Activated T-helper 2 cell treated with anti-CD3 and anti-CD28 coated beads, Interferon-gamma antibody, Interleukin-2, Interleukin-4, amounts not matched to agents 10 μg/mL and 5 μg/mL and 100 μg/mL, durations not matched to agents 14 hours and 24 hours and 36 hours (primary cell): Measurements from ENCODE around the gene AHCYL1. TPM values are rescaled to one million over a fixed set of nuclear protein-coding genes. Genes with fewer than 3 reads are reported as not detected.

ENCODE experiments used
- DNase-seq: peaks from one replicate; pipeline ENCODE4 v3.0.0; 2021; ENCODE audit warnings: low spot score
- H3K27ac Mint-ChIP-seq: one replicate; pipeline ENCODE4 v1.8.0; 2021; ENCODE audit warnings: mixed read lengths
- H3K27me3 Mint-ChIP-seq: one replicate; pipeline ENCODE4 v1.8.0; 2021; ENCODE audit warnings: low read depth, mixed read lengths
- H3K36me3 Mint-ChIP-seq: one replicate; pipeline ENCODE4 v1.8.0; 2021; ENCODE audit warnings: low read depth, mixed read lengths
- H3K4me1 Mint-ChIP-seq: one replicate; pipeline ENCODE4 v1.8.0; 2021; ENCODE audit warnings: low read depth, mixed read lengths
- H3K4me3 Mint-ChIP-seq: one replicate; pipeline ENCODE4 v1.8.0; 2021; ENCODE audit warnings: low read depth, mild to moderate bottlenecking, moderate library complexity, mixed read lengths
- H3K9me3 Mint-ChIP-seq: one replicate; pipeline ENCODE4 v1.8.0; 2021; ENCODE audit warnings: mixed read lengths
- intact Hi-C: fragments of 100-400 bp; cut with micrococcal nuclease; formaldehyde crosslinking; loops from one replicate; pipeline ENCODE4 v1.15.1; 2023
- total RNA-seq: library from RNA; stranded (reverse); gene quantifications from 2 replicates; pipeline ENCODE4 v1.2.3, GENCODE V29; 2022

AHCYL1 gene
- total RNA-seq, 1 donor from 2014 or later, result 85.8 TPM

DNA sequence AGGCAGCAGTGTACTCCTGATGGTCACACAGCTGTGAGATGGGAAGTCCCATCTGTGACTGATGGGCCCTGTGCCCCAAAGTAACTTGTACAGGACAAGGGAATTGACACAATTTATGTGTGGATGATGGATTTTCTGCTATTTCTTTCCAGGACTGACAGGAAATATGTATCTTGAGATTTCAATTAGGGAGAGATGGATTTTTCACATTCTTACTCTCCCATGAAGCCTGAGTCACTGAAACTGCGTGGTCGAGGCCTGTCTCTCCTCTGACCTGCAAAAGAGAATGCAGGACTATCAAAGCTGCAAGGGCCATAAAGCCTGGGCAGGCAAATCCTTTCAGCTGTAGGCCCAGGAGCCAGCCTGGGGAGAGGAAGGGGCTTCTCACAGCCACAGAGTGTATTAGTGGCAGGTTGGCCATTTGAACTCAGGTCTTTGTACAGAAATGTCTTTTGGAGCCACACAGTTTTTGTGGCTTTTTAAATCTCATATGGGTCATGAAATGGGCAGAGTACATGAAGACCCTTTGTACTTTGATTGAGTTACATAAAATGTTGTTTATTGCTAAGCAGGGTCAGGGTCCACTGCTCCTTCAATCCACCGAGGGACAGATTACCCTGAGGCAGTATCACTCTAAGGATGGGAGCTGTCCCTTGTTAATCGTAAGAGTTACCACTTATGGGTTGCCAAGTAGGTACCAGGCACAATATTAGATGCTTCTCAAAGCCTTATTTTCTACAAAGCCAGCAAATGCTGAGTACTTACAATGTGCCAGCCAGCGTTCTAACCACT is 71.1 kb downstream of the AHCYL1 start:
- Mint-ChIP-seq H3K36me3 (peaks cover 72% of the 10 kb centered on the region), H3K27me3 (no peaks in the 10 kb centered on the region), H3K27ac (no peak overlapping the region), H3K4me1 (peaks cover 2% of the 10 kb centered on the region), H3K9me3 (no peaks in the 10 kb centered on the region), H3K4me3 (no peak overlapping the region)
- no peak for DNase-seq
- intact Hi-C loops, result no loop called here

DNA sequence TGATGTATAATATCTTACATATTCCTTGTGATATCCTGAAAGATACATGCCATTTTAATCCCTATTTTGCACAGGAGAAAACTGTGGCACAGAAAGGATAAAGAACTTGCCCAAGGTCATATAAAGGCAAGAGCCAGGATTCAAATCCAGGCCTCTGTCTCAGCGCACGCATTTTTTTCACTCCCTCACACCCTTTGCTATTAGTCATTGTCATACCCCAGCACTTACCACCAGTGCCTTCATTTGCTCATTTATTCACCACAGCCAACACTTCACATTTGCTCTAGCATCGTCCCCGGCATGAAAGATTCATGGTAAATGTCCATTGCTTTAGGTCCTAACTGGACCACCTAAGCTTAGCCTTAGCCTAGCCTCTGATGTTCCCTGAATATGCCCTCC is 71.7 kb downstream of the AHCYL1 start:
- H3K9me3 Mint-ChIP-seq, result no peaks in the 10 kb centered on the region
- H3K27me3 Mint-ChIP-seq, result no peaks in the 10 kb centered on the region
- intact Hi-C loops, result no loop called here
- DNase-seq, result no peak
- no peak overlapping the region for H3K4me3 Mint-ChIP-seq
- no peak overlapping the region for H3K27ac Mint-ChIP-seq
- H3K36me3 Mint-ChIP-seq, result peaks cover 67% of the 10 kb centered on the region
- peaks cover 2% of the 10 kb centered on the region for H3K4me1 Mint-ChIP-seq

DNA sequence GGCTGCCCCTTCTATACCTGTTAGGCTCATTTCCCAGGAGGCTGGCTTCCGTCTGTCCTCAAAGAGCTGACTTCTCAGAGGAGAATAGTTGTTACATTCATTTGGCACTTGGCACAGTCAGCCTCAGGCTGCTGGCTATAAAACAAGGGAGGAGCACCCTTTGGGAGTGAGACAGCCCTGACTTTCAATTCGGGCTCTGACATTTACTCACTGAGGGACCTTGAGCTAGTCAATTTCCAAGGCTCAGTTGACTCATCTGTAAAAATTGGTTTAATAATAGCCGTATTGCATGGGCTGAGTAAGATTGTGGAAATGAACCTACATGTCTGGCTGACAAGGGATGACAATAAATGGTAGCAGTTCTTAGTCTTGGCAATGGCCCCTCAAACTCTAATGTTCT is 72.2 kb downstream of the AHCYL1 start:
- Mint-ChIP-seq H3K9me3 (no peaks in the 10 kb centered on the region), H3K4me3 (no peak overlapping the region), H3K36me3 (peaks cover 62% of the 10 kb centered on the region)

DNA sequence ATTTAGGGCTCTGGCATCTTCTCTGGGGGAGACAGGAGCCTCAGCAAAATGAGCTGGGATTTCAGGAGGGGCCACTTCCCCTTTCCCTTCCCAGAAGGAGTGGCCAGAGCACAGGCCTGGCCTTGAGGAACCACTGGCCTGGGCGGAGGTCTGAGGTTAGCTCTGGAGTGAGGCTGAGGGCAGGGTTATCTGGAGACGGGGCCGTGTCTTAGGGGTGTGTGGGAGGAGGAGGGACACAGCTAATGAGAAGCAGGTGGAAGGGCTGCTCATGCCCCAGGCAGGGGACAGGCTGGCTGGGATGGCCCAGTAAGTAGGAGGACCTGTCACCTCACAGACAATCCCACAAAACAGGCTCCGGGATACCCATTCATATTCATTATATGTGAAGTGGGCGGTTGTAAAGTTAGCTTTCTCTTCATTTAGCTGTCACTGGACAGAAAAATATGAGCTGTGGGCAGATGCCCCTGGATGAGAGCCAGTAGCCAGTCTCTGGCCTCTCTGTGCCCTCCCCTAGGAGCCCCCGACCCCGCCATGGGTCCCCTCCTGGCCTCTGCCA is 73.5 kb downstream of the AHCYL1 start:
- Mint-ChIP-seq H3K4me3 (no peak overlapping the region), H3K4me1 (peaks cover 2% of the 10 kb centered on the region), H3K27me3 (no peaks in the 10 kb centered on the region), H3K27ac (no peak overlapping the region), H3K36me3 (peaks cover 54% of the 10 kb centered on the region), H3K9me3 (no peaks in the 10 kb centered on the region)
- intact Hi-C loops, result no loop called here
- DNase-seq, result no peak

More for the DNA sequence above, 72.2 kb downstream of the AHCYL1 start:
- DNase-seq, result no peak
- intact Hi-C loops, result no loop called here
- no peak overlapping the region for H3K27ac Mint-ChIP-seq
- H3K4me1 Mint-ChIP-seq, result peaks cover 2% of the 10 kb centered on the region
- no peaks in the 10 kb centered on the region for H3K27me3 Mint-ChIP-seq

- peaks cover 2% of the 10 kb centered on the region for H3K4me1 Mint-ChIP-seq
- no peaks in the 10 kb centered on the region for H3K9me3 Mint-ChIP-seq
- H3K36me3 Mint-ChIP-seq, result peaks cover 48% of the 10 kb centered on the region
- H3K27ac Mint-ChIP-seq, result no peak overlapping the region
- H3K4me3 Mint-ChIP-seq, result no peak overlapping the region
- no peak for DNase-seq
- intact Hi-C loops, result no loop called here
- H3K27me3 Mint-ChIP-seq, result no peaks in the 10 kb centered on the region
Observed at GRCh38 chr1:110058591-110058990, 74.0 kb downstream of the AHCYL1 start.

DNA sequence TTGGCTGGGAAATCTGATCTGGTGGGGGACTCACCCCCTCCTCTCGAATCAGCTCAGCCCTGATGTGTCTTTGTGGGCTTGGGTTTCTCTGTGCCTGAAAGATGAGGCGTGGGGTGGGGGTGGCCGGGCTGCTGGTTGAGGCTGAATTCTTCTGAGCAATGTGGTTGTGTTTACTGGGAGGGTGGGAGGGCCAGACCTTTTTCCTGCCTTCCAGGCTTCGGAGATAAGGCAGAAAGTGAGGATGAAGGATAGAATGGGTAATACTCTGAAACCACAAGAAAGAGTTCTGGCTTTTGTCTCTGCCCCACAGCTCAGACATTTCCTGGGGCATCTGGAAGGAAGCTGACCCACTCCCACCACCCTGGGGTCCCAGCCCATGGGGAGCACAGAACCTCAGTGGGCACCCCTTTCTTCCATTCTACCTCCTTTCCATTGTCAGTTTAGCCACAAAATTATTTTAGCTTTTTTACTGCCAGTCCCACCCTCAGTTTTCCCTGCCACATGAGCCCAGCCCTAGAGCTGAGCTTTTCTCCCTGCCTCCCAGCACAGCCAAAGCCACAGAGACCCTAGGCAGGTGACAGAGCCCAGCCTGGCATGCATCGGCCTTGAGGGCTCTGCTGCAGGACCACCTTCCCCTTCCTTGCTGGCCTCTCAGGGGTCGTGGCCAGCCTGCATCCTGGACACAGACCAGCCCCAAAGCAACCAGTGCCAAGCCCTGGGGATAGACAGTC is 74.7 kb downstream of the AHCYL1 start:
- no peaks in the 10 kb centered on the region for H3K27me3 Mint-ChIP-seq
- H3K36me3 Mint-ChIP-seq, result peaks cover 41% of the 10 kb centered on the region
- no peak overlapping the region for H3K4me3 Mint-ChIP-seq
- DNase-seq, result no peak
- H3K27ac Mint-ChIP-seq, result no peak overlapping the region
- intact Hi-C loops, result no loop called here
- H3K4me1 Mint-ChIP-seq, result peaks cover 2% of the 10 kb centered on the region
- no peaks in the 10 kb centered on the region for H3K9me3 Mint-ChIP-seq

GRCh38 chr1:110060034-110060661 is 75.6 kb downstream of the AHCYL1 start:
- Mint-ChIP-seq H3K27ac (no peak overlapping the region), H3K36me3 (peaks cover 33% of the 10 kb centered on the region), H3K4me1 (peaks cover 2% of the 10 kb centered on the region), H3K9me3 (no peaks in the 10 kb centered on the region), H3K4me3 (no peak overlapping the region), H3K27me3 (peaks cover 2% of the 10 kb centered on the region)
- peak; percentile 68 for DNase-seq
- intact Hi-C loops, result no loop called here

- Mint-ChIP-seq H3K27ac (no peak overlapping the region), H3K27me3 (peaks cover 2% of the 10 kb centered on the region), H3K36me3 (peaks cover 28% of the 10 kb centered on the region), H3K4me1 (peaks cover 2% of the 10 kb centered on the region), H3K9me3 (no peaks in the 10 kb centered on the region), H3K4me3 (no peak overlapping the region)
- intact Hi-C loops, result no loop called here
- DNase-seq, result no peak
Observed at GRCh38 chr1:110060662-110061060, 76.1 kb downstream of the AHCYL1 start.

GRCh38 chr1:110061341-110061740 is 76.8 kb downstream of the AHCYL1 start:
- Mint-ChIP-seq H3K36me3 (peaks cover 22% of the 10 kb centered on the region), H3K27me3 (peaks cover 8% of the 10 kb centered on the region), H3K4me3 (no peak overlapping the region), H3K4me1 (peaks cover 2% of the 10 kb centered on the region), H3K27ac (no peak overlapping the region), H3K9me3 (no peaks in the 10 kb centered on the region)
- no peak for DNase-seq
- intact Hi-C loops, result no loop called here

DNA sequence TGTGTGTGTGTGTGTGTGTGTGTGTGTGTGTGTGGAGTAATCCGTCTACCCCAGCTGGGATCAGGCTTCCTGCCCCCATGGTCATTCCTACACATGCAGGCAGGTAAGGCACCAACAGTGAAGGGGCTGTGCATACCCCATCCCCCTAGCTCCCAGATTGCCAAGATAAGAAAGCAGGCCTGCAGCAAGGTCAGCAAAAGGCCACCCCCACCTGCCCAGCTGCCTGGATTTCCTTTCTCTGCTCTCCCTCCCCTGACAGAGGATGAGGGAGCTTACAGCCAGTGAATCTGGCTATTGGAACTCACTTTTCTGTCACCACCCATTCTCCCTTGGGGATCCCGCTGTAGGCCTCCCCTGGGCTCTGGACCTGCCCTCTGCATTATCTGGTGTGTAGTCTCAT is 78.0 kb downstream of the AHCYL1 start:
- peaks cover 15% of the 10 kb centered on the region for H3K36me3 Mint-ChIP-seq
- no peaks in the 10 kb centered on the region for H3K9me3 Mint-ChIP-seq
- peaks cover 19% of the 10 kb centered on the region for H3K27me3 Mint-ChIP-seq
- H3K4me3 Mint-ChIP-seq, result no peak overlapping the region
- H3K27ac Mint-ChIP-seq, result no peak overlapping the region
- intact Hi-C loops, result no loop called here
- H3K4me1 Mint-ChIP-seq, result peaks cover 2% of the 10 kb centered on the region
- DNase-seq, result no peak

GRCh38 chr1:110063781-110064180 is 79.2 kb downstream of the AHCYL1 start:
- no peak overlapping the region for H3K27ac Mint-ChIP-seq
- peaks cover 6% of the 10 kb centered on the region for H3K36me3 Mint-ChIP-seq

DNA sequence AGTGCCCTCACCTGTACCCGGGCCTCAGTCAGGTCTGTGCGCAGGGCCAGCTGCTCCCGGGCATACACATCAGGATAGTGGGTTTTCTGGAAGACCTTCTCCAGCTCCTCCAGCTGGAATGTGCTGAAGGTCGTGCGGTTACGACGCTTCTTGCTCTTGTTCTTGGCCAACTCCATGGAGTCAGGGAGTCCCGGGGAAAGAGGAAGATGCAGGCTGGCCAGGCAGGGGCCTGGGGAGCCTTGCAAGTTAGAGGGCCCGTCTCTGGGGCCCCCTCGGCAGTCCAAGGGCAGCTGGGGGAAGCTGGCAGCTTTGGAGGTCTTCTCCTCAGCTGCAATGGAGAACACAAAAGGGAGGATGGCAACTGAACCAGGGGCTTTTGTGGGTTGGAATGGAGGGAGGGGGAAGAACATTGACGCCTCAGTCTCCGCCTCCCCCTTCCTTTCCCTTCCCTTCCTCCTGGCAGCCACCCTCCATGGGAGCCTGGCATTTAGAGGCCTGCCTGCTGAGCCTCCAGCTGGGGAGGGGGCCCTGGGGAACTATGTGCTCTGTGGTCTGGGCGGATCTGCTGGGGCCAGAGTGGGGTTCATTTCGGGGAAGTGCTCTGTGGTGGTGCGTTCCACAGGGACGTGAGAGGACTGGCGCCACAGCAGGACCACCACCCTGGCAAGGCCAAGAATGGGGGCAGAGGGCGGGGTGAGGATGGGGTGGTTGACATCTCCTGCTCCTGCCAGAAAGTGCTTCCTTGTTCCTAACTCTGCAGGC is 80.2 kb downstream of the AHCYL1 start:
- Mint-ChIP-seq H3K36me3 (peaks cover 6% of the 10 kb centered on the region), H3K27ac (no peak overlapping the region), H3K4me3 (no peak overlapping the region), H3K27me3 (peaks cover 34% of the 10 kb centered on the region), H3K9me3 (no peaks in the 10 kb centered on the region), H3K4me1 (peaks cover 5% of the 10 kb centered on the region)
- intact Hi-C loops, result no loop called here
- no peak for DNase-seq

More at GRCh38 chr1:110063781-110064180, 79.2 kb downstream of the AHCYL1 start:
- Mint-ChIP-seq H3K9me3 (no peaks in the 10 kb centered on the region), H3K4me3 (no peak overlapping the region), H3K27me3 (peaks cover 28% of the 10 kb centered on the region), H3K4me1 (peaks cover 5% of the 10 kb centered on the region)
- intact Hi-C loops, result no loop called here
- no peak for DNase-seq
